Measurements from ENCODE around the gene KCNQ1.

DNA sequence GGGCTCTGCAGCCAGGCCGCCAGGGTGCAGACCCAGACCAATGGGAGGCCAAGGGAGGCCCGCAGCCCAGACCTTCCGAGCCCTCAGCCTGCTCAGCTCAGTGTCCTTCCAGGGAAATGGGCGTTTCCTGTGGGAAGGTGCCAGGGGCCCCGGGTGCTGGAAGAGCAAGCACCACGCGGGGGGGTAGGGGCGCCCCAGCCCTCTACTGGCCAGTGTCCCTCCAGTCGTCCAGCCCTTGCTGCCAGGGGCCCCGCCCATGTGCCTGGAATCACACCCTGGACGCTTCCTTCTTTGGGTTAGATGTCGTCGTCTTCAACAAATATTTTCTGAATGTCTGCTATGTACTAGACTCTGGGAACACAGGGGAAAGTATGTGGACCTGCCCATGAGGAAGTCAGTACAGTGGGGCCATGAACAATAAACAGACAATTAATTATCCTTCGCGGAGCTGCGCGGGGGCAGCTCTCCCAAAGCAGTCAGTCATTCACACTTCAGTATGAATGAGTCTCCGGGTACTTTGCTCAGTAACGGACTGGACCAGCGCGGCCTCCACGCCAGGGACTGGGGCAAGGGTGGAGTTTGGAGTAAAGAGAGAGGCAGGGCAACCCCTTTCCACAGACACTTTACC, 380.6 kb downstream of the KCNQ1 start:
- no peak for TF ChIP-seq POLR2A (IDR thresholded peaks at IDR 0.05)
- TF ChIP-seq, protein P1, sequence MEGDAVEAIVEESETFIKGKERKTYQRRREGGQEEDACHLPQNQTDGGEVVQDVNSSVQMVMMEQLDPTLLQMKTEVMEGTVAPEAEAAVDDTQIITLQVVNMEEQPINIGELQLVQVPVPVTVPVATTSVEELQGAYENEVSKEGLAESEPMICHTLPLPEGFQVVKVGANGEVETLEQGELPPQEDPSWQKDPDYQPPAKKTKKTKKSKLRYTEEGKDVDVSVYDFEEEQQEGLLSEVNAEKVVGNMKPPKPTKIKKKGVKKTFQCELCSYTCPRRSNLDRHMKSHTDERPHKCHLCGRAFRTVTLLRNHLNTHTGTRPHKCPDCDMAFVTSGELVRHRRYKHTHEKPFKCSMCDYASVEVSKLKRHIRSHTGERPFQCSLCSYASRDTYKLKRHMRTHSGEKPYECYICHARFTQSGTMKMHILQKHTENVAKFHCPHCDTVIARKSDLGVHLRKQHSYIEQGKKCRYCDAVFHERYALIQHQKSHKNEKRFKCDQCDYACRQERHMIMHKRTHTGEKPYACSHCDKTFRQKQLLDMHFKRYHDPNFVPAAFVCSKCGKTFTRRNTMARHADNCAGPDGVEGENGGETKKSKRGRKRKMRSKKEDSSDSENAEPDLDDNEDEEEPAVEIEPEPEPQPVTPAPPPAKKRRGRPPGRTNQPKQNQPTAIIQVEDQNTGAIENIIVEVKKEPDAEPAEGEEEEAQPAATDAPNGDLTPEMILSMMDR (IDR thresholded peaks at IDR 0.05), result peak in 3 of 5 experiments; percentile 6 to 19 (median 12)
